C4-2B (cell line): ENCODE measurements around the gene SIVA1.

ENCODE experiments used
- H3K27ac ChIP-seq: fragments of 450-650 bp; 2 replicates; pipeline ENCODE4 v1.5.1; 2017
- ZFX ChIP-seq: fragments of 450-650 bp; IDR thresholded peaks from 2 replicates; pipeline ENCODE4 v1.6.1; 2017
- TF ChIP-seq, protein P1 (sequence below): fragments of 450-650 bp; conservative IDR thresholded peaks from 2 replicates; pipeline ENCODE4 v1.5.1; 2017; ENCODE audit warnings: mild to moderate bottlenecking

SIVA1 gene

GRCh38 chr14:104732931-104733681, 19.8 kb upstream of the SIVA1 start:
- H3K27ac ChIP-seq = no peak overlapping the region
- no peak for TF ChIP-seq ZFX
- TF ChIP-seq, protein P1, sequence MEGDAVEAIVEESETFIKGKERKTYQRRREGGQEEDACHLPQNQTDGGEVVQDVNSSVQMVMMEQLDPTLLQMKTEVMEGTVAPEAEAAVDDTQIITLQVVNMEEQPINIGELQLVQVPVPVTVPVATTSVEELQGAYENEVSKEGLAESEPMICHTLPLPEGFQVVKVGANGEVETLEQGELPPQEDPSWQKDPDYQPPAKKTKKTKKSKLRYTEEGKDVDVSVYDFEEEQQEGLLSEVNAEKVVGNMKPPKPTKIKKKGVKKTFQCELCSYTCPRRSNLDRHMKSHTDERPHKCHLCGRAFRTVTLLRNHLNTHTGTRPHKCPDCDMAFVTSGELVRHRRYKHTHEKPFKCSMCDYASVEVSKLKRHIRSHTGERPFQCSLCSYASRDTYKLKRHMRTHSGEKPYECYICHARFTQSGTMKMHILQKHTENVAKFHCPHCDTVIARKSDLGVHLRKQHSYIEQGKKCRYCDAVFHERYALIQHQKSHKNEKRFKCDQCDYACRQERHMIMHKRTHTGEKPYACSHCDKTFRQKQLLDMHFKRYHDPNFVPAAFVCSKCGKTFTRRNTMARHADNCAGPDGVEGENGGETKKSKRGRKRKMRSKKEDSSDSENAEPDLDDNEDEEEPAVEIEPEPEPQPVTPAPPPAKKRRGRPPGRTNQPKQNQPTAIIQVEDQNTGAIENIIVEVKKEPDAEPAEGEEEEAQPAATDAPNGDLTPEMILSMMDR = no peak

- no peak overlapping the region for H3K27ac ChIP-seq
- no peak for TF ChIP-seq ZFX
- TF ChIP-seq, protein P1 = no peak
Observed at GRCh38 chr14:104734051-104734587, 18.8 kb upstream of the SIVA1 start.

GRCh38 chr14:104734601-104734990, 18.4 kb upstream of the SIVA1 start:
- H3K27ac ChIP-seq = no peak overlapping the region
- TF ChIP-seq ZFX = no peak
- TF ChIP-seq, protein P1 = no peak

- no peak overlapping the region for H3K27ac ChIP-seq
- TF ChIP-seq, protein P1 = no peak
- TF ChIP-seq ZFX = no peak
Observed at GRCh38 chr14:104734991-104735779, 17.8 kb upstream of the SIVA1 start.

- TF ChIP-seq, protein P1 = no peak
- TF ChIP-seq ZFX = no peak
- no peak overlapping the region for H3K27ac ChIP-seq
Observed at GRCh38 chr14:104735830-104736642, 16.9 kb upstream of the SIVA1 start.

DNA sequence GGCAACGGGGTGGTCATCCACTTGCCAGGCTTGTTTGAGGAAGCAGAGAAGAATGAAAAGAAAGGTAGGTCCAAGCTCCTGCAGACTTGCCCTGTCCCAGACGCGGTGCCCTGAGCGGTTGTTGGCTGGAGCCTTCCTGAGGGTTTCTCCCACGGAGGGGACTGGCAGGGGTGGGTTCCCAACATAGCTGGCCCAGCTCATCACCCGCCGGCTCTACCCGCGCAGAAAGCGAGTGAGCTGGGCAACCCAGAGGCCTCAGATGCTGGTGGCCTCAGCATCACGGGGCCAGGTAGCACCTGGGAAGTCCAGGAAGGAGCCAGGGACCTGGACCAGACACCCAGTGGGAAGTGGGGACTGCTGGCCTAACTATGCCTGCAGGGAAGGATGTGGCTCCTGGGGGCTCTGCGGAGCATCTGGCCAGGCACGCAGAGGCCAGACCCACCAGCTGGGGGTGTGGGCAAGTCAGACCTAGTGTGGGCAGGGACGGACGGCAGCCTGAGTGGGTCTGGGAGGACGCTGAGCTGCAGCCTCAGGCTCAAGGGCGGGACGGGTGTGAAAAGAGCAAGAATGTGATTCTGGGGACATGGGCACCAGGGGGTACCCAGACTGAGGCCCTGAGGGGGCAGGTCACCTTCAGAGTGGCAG, 14.4 kb upstream of the SIVA1 start:
- no peak overlapping the region for H3K27ac ChIP-seq
- TF ChIP-seq, protein P1 = no peak
